NCI-H2171 (cell line): Measurements from ENCODE around the gene NUDT14.

Experiments used
- DNase-seq: peaks from one replicate; lab custom pipeline; 2025; lab: John Stamatoyannopoulos, UW

NUDT14 gene

GRCh38 chr14:105173901-105174894 lies 6.9 kb downstream of the NUDT14 start:
- no peak for DNase-seq

- DNase-seq, result no peak
These were observed 8.0 kb downstream of the NUDT14 start for GRCh38 chr14:105173145-105173544.

GRCh38 chr14:105172476-105172875 lies 8.6 kb downstream of the NUDT14 start:
- DNase-seq, result no peak

- DNase-seq, result no peak
These were observed 10.0 kb downstream of the NUDT14 start for GRCh38 chr14:105171004-105171673.

- DNase-seq, result no peak
These were observed 11.1 kb downstream of the NUDT14 start for GRCh38 chr14:105169776-105170655.

- DNase-seq, result peak; percentile 77
These were observed 12.1 kb downstream of the NUDT14 start for GRCh38 chr14:105168979-105169507.

GRCh38 chr14:105168496-105168978 lies 12.6 kb downstream of the NUDT14 start, which contains the start of gene JAG2:
Gene JAG2, minus strand, starts transcription at chr14:105168776. Its CDS starts 356 bp downstream, at chr14:105168420.
- peak; percentile 83 for DNase-seq

GRCh38 chr14:105168093-105168420 lies 13.1 kb downstream of the NUDT14 start:
- DNase-seq, result peak; percentile 50

- DNase-seq, result peak; percentile 71
These were observed 13.6 kb downstream of the NUDT14 start for GRCh38 chr14:105167303-105168092.

- DNase-seq, result peak; percentile 48
These were observed 14.4 kb downstream of the NUDT14 start for GRCh38 chr14:105166571-105167302.

GRCh38 chr14:105165761-105166485 lies 15.2 kb downstream of the NUDT14 start:
- peak; percentile 68 for DNase-seq

- peak; percentile 88 for DNase-seq
These were observed 15.9 kb downstream of the NUDT14 start for GRCh38 chr14:105165134-105165704.

- DNase-seq, result peak; percentile 61
These were observed 17.9 kb downstream of the NUDT14 start for GRCh38 chr14:105163040-105163742.

GRCh38 chr14:105162669-105162979 lies 18.5 kb downstream of the NUDT14 start:
- no peak for DNase-seq

GRCh38 chr14:105161964-105162668 lies 19.0 kb downstream of the NUDT14 start:
- no peak for DNase-seq

- DNase-seq, result peak; percentile 96
These were observed 19.8 kb downstream of the NUDT14 start for GRCh38 chr14:105161309-105161708.

- DNase-seq, result no peak
These were observed 20.3 kb downstream of the NUDT14 start for GRCh38 chr14:105160776-105161175.

GRCh38 chr14:105159344-105159743 lies 21.8 kb downstream of the NUDT14 start:
- no peak for DNase-seq
